BJ (cell line): ENCODE results near the gene MPL. TPM values are rescaled to one million over a fixed set of nuclear protein-coding genes. Genes with fewer than 3 reads are reported as not detected.

ENCODE experiments used
- CTCF ChIA-PET: fragments of 350-600 bp; formaldehyde crosslinking; extraction: SDS; loops from one replicate; lab custom pipeline; 2021; ENCODE audit warnings: antibody characterized with exemption, inconsistent platforms; lab: Yijun Ruan, JAX
- POLR2A ChIA-PET: fragments of 300-600 bp; sonication (Branson Sonifier 250); formaldehyde crosslinking; extraction: SDS; loops from one replicate; lab custom pipeline; 2021; ENCODE audit warnings: antibody characterized with exemption; lab: Charles Lee
- DNase-seq: peaks from one replicate; pipeline ENCODE4 v3.0.0-alpha.2; 2011; ENCODE audit warnings: low read depth
- H3K27me3 ChIP-seq: 2 replicates; pipeline ENCODE4 v1.6.0; 2011; ENCODE audit warnings: low read length; ENCODE audit not compliant: control insufficient read depth, insufficient read depth
- H3K36me3 ChIP-seq: 2 replicates; pipeline ENCODE4 v1.5.1; 2011; ENCODE audit warnings: low read length; ENCODE audit not compliant: control insufficient read depth, insufficient read depth
- H3K4me3 ChIP-seq: 2 replicates; pipeline ENCODE4 v1.5.1; 2011; ENCODE audit warnings: low read depth, mild to moderate bottlenecking, control low read depth, low read length
- CTCF ChIP-seq: IDR thresholded peaks from 2 replicates; pipeline ENCODE4 v1.5.1; 2011; ENCODE audit warnings: low read depth, mild to moderate bottlenecking, control low read depth, inconsistent platforms, low read length, moderate library complexity; ENCODE audit not compliant: insufficient read depth
- polyA plus RNA-seq: library from polyadenylated mRNA; depleted of rRNA; stranded (reverse); fragments of >200 nt; gene quantifications from 2 replicates; pipeline ENCODE4 v1.2.3, GENCODE V29; 2011

Gene MPL
- polyA plus RNA-seq, 1 experiment = not detected

GRCh38 chr1:43303471-43304313 lies 33.9 kb upstream of the MPL start:
- no peak for TF ChIP-seq CTCF
- peaks cover 1% of the 10 kb centered on the region; the same call in 1 of the 2 replicates for H3K27me3 ChIP-seq
- CTCF ChIA-PET = interaction anchor here (0.6 to 1.2 kb wide), 3 partner anchors 9 to 594 kb away, joined by 3 read pairs; no protein-coding TSS in a partner anchor
- H3K36me3 ChIP-seq = no peaks in the 10 kb centered on the region
- POLR2A ChIA-PET = no interaction called here
- no peak overlapping the region for H3K4me3 ChIP-seq
- no peak for DNase-seq

GRCh38 chr1:43304314-43304681 lies 33.3 kb upstream of the MPL start:
- peaks cover 1% of the 10 kb centered on the region; the same call in 1 of the 2 replicates for H3K27me3 ChIP-seq
- DNase-seq = no peak
- CTCF ChIA-PET = interaction anchor here (0.6 to 1.2 kb wide), 2 partner anchors 10 to 595 kb away, joined by 3 read pairs; no protein-coding TSS in a partner anchor
- POLR2A ChIA-PET = no interaction called here
- TF ChIP-seq CTCF = no peak
- H3K4me3 ChIP-seq = no peak overlapping the region
- H3K36me3 ChIP-seq = no peaks in the 10 kb centered on the region

GRCh38 chr1:43304771-43305300 lies 32.8 kb upstream of the MPL start:
- POLR2A ChIA-PET = no interaction called here
- CTCF ChIA-PET = no interaction called here
- DNase-seq = no peak

GRCh38 chr1:43305461-43305860 lies 32.2 kb upstream of the MPL start:
- no peak for DNase-seq
- POLR2A ChIA-PET = no interaction called here
- CTCF ChIA-PET = no interaction called here
- TF ChIP-seq CTCF = no peak
- no peak overlapping the region for H3K4me3 ChIP-seq
- no peaks in the 10 kb centered on the region for H3K36me3 ChIP-seq
- H3K27me3 ChIP-seq = peaks cover 1% of the 10 kb centered on the region; the same call in 1 of the 2 replicates

More at GRCh38 chr1:43304771-43305300, 32.8 kb upstream of the MPL start:
- Histone ChIP-seq H3K4me3 (no peak overlapping the region), H3K36me3 (no peaks in the 10 kb centered on the region), H3K27me3 (peaks cover 1% of the 10 kb centered on the region; the same call in 1 of the 2 replicates)
- TF ChIP-seq CTCF = no peak
